A549 (cell line): ENCODE measurements around the gene POLR2E.

Experiments used
- HOXA7 ChIP-seq: fragments of 250-450 bp; sonication (Bioruptor Pico); IDR thresholded peaks from 2 replicates; pipeline ENCODE4 v1.5.0; 2020; ENCODE audit warnings: mild to moderate bottlenecking, moderate library complexity
- MAX ChIP-seq: IDR thresholded peaks from 2 replicates; pipeline ENCODE4 v1.6.1; 2012
- USF2 ChIP-seq: fragments of 450-650 bp; IDR thresholded peaks from 2 replicates; pipeline ENCODE4 v1.6.1; 2014; ENCODE audit warnings: antibody characterized with exemption

- TF ChIP-seq MAX (no peak), HOXA7 (CRISPR knock-in tag) (no peak), USF2 (no peak)
Measured at GRCh38 chr19:1128106-1128505, 32.9 kb upstream of the POLR2E start.
